Spleen (tissue), 11 donors: ENCODE measurements around the gene TMEM120A. TPM values are rescaled to one million over a fixed set of nuclear protein-coding genes. Genes with fewer than 3 reads are reported as not detected.

Experiments
- DNase-seq: peaks from one replicate; pipeline ENCODE4 v3.0.0-alpha.2; 2020
- H3K27ac ChIP-seq, 8 donors: fragments of 200-600 bp; sonication (generic) in 7 of 8; 1 replicate in 4 of 8; 2 replicates in 4 of 8; pipeline versions ENCODE4 v1.5.0 to v1.8.0; 2016 to 2021; ENCODE audit warnings: inconsistent platforms in 4 of 8, mild to moderate bottlenecking in 4 of 8, moderate library complexity in 1 of 8
- H3K27me3 ChIP-seq, 7 donors: fragments of 200-600 bp; sonication (generic) in 6 of 7; replicated peaks in 1 of 7; 1 replicate in 4 of 7; 2 replicates in 3 of 7; pipeline versions ENCODE4 v1.5.0 to v1.8.0; 2016 to 2021; ENCODE audit warnings: inconsistent platforms in 3 of 7, mild to moderate bottlenecking in 1 of 7
- H3K36me3 ChIP-seq, 6 donors: fragments of 200-600 bp; sonication (generic) in 5 of 6; 1 replicate in 4 of 6; 2 replicates in 2 of 6; pipeline versions ENCODE4 v1.5.0 to v1.8.0; 2016 to 2021; ENCODE audit warnings: inconsistent platforms in 2 of 6
- H3K4me1 ChIP-seq, 6 donors: fragments of 200-600 bp; sonication (generic) in 5 of 6; 1 replicate in 3 of 6; 2 replicates in 3 of 6; pipeline versions ENCODE4 v1.5.0 to v1.8.0; 2016 to 2021; ENCODE audit warnings: inconsistent platforms in 3 of 6
- H3K4me3 ChIP-seq, 8 donors: fragments of 200-600 bp; sonication (generic) in 7 of 8; 1 replicate in 4 of 8; 2 replicates in 4 of 8; pipeline versions ENCODE4 v1.5.0 to v1.8.0; 2016 to 2021; ENCODE audit warnings: inconsistent platforms in 4 of 8, mild to moderate bottlenecking in 4 of 8, moderate library complexity in 2 of 8
- H3K9me3 ChIP-seq, 8 donors: fragments of 200-600 bp; sonication (generic) in 7 of 8; 1 replicate in 4 of 8; 2 replicates in 4 of 8; pipeline versions ENCODE4 v1.5.0 to v1.8.0; 2016 to 2021; ENCODE audit warnings: inconsistent platforms in 4 of 8
- POLR2A ChIP-seq, 3 donors: fragments of 450-650 bp; IDR thresholded peaks; one replicate each; pipeline ENCODE4 v1.5.1; 2017; ENCODE audit warnings: antibody characterized with exemption in 3 of 3, mild to moderate bottlenecking in 1 of 3
- POLR2AphosphoS5 ChIP-seq, 3 donors: sonication (generic); formaldehyde crosslinking; IDR thresholded peaks; one replicate each; pipeline ENCODE4 v1.5.1; 2017; ENCODE audit warnings: antibody characterized with exemption in 3 of 3
- WGBS, 5 donors: extraction: QIAGEN DNeasy Blood & Tissue Kit in 3 of 5; methylation state at CpG; one replicate each; pipeline versions ENCODE4 v1.1.5 to v1.1.7; 2013 to 2018; 5-methylcytosine and 5-hydroxymethylcytosine counted together
- intact Hi-C: fragments of 100-400 bp; cut with DNase I; formaldehyde crosslinking; loops from one replicate; pipeline ENCODE4 v1.15.0; 2023; ENCODE audit warnings: low total_unique reads
- polyA plus RNA-seq, 3 donors: library from polyadenylated mRNA; stranded (reverse); fragments of 200-250 nt; gene quantifications; one replicate each; pipeline ENCODE4 v1.2.1, GENCODE V29; 2013
- total RNA-seq, 7 donors: library from RNA; depleted of rRNA in 3 of 7; stranded (reverse); fragments of >200 nt in 3 of 7; fragmentation: NEBNext Ultra II Directional in 4 of 7; extraction: Animal tissue kit (Norgen Biotek cat#: 25700) in 4 of 7; gene quantifications; one replicate each; pipeline versions ENCODE4 v1.1.0 to v1.2.1, GENCODE V29; 2016 to 2021
- TF ChIP-seq, protein P1 (sequence below), 11 experiments: fragments of 200-600 bp in 7 of 11; fragments of 450-650 bp in 4 of 11; sonication (generic) in 4 of 11; IDR thresholded peaks in 8 of 11; conservative IDR thresholded peaks in 3 of 11; 1 replicate in 7 of 11; 2 replicates in 4 of 11; pipeline versions ENCODE4 v1.4.0 to v1.8.0; 2016 to 2021; ENCODE audit warnings: antibody characterized with exemption in 11 of 11, inconsistent platforms in 4 of 11, mild to moderate bottlenecking in 1 of 11
- donor health status: healthy with polysubstance abuse.
- donor health status: DM: no; HTN: no; CAD: no; lungs with moderate emphysema.
- donor health status: DM: no; HTN: no; CAD: no.
- donor health status: Bipolar disorder and iron deficiency.
- donor health status: healthy.
- donor health status: DM: no; HTN: no; CAD: no.
- donor health status: DM: yes; HTN: yes; CAD: no.

TMEM120A gene
- total and polyA plus RNA-seq, 10 donors = 24.9 to 66.2 (median 46.6) TPM

DNA sequence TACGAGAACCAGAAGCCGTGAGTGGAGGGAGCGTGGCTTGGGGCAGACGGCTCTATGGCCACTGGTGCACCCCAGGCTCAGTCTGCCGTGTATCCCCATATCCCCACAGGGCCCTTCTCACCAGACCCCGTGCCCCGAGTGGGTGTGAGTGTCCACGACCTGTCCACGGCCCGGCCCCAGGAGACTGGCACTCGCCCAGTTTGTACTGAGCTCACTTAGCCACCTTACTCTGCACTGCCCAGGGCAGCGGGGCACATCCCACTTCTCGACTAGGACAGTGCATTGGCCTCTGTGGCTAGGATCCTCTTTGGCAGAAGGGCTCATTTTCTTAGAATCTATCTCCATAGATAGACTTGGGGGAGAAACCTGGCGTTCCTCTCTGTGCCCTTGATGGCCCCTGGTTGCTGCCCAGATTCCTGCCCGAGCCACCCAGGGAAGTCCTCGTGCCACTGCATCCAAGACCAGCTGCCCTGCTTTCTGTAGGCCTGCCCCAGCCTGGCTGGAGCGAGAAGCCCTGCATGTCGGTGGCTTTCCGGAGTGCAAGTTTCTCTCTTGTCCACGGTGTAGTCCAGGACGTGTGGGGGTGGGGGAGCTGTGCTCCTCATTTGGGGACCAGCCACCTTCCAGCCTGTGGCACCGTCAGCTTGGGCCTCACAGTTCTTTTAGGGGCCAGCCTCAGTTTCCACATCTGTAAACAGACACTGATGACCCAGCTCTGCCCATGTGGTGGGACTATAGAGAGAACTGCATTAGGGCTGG, 11.9 kb downstream of the TMEM120A start:
- H3K4me3 ChIP-seq = no peak overlapping the region
- H3K9me3 ChIP-seq = no peaks in the 10 kb centered on the region
- H3K27me3 ChIP-seq = no peaks in the 10 kb centered on the region
- intact Hi-C loops = no loop called here
- peaks cover 5 to 100% (median 80%) of the 10 kb centered on the region in 6 donors for H3K36me3 ChIP-seq
- WGBS, 5 donors = 89 to 95% (median 91%) methylated on average over 13 to 22 of the region's 22 CpGs
- peak; percentile 56 for DNase-seq
- H3K27ac ChIP-seq = no peak overlapping the region
- TF ChIP-seq, protein P1, sequence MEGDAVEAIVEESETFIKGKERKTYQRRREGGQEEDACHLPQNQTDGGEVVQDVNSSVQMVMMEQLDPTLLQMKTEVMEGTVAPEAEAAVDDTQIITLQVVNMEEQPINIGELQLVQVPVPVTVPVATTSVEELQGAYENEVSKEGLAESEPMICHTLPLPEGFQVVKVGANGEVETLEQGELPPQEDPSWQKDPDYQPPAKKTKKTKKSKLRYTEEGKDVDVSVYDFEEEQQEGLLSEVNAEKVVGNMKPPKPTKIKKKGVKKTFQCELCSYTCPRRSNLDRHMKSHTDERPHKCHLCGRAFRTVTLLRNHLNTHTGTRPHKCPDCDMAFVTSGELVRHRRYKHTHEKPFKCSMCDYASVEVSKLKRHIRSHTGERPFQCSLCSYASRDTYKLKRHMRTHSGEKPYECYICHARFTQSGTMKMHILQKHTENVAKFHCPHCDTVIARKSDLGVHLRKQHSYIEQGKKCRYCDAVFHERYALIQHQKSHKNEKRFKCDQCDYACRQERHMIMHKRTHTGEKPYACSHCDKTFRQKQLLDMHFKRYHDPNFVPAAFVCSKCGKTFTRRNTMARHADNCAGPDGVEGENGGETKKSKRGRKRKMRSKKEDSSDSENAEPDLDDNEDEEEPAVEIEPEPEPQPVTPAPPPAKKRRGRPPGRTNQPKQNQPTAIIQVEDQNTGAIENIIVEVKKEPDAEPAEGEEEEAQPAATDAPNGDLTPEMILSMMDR (IDR thresholded peaks at IDR 0.05 in 8 of 11, conservative IDR thresholded peaks at IDR 0.05 in 3 of 11) = no peak
- TF ChIP-seq POLR2A (IDR thresholded peaks at IDR 0.05) = no peak
- peak in 2 of 3 donors; percentile 3 to 63 for TF ChIP-seq POLR2AphosphoS5 (IDR thresholded peaks at IDR 0.05)
- H3K4me1 ChIP-seq = peaks cover 0 to 42% (median 21%) of the 10 kb centered on the region in 6 donors

DNA sequence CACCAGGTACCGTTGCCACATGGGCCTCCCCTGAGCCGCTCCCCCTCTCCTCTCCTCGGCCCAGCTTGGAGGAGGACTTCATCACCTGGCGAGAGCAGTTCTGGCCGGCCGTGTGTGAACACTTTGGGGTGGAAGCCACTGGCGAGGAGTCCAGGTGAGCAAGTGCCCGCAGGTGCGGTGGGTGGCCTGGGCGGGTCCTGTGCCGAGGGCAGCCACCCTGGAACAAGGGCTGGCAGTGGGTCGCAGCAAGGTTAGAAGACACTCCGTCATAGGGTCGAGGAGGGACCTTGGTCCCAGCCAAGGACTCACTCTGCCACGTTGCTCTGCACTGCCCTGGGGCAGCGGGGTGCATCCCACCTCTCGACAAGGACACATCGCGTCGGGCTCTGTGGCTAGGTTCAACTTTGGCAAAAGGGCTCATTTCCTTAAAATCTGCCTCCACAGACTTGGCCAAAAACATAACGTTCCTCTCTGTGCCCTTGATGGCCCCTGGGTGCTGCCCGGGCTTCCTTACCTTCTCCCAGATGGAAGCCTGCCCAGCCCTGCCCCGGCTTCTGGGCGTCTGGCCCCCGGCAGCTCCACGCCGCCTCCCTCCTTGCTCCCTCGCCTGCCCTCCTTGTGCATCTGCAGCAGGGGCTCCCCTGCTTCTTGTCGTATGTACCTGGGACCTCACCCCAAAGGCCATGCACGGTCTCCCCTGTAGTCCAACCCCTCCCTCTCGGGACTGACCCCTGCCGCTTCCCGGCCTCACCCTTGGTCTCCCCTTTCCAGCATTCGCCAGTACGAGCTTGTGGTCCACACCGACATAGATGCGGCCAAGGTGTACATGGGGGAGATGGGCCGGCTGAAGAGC, 12.7 kb downstream of the TMEM120A start:
- Histone ChIP-seq H3K27me3 (no peaks in the 10 kb centered on the region), H3K4me1 (peaks cover 0 to 41% (median 21%) of the 10 kb centered on the region in 6 donors), H3K4me3 (no peak overlapping the region), H3K27ac (peak overlapping the region in 1 of 8 donors; percentile 70), H3K36me3 (peaks cover 4 to 100% (median 76%) of the 10 kb centered on the region in 6 donors), H3K9me3 (no peaks in the 10 kb centered on the region)
- peak; percentile 8 to 52 (median 8) for TF ChIP-seq POLR2AphosphoS5 (IDR thresholded peaks at IDR 0.05)
- TF ChIP-seq POLR2A (IDR thresholded peaks at IDR 0.05) = no peak
- peak; percentile 73 for DNase-seq
- WGBS, 5 donors = 83 to 90% (median 86%) methylated on average over 34 to 38 of the region's 38 CpGs
- intact Hi-C loops = no loop called here

DNA sequence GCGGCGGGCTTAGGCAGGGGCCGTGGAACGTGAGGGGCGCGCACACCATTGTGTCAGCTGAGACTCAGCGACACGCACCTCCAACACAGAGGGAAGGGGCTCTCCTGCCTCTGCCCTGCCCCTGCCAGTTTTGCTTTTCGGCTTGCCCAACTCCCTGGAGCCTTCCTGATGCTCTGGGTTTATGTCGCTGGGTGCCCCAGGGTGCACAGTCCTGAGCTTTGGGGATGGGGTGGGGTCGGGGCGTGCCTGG, 13.3 kb downstream of the TMEM120A start:
- H3K36me3 ChIP-seq = peaks cover 0 to 99% (median 70%) of the 10 kb centered on the region in 6 donors
- no peak for DNase-seq
- no peaks in the 10 kb centered on the region for H3K9me3 ChIP-seq
- TF ChIP-seq POLR2A (IDR thresholded peaks at IDR 0.05) (no peak), POLR2AphosphoS5 (IDR thresholded peaks at IDR 0.05) (no peak)
- TF ChIP-seq, protein P1 (IDR thresholded peaks at IDR 0.05 in 8 of 11, conservative IDR thresholded peaks at IDR 0.05 in 3 of 11) = no peak
- 83 to 94% (median 86%) methylated on average over 10 to 12 of the region's 12 CpGs for WGBS, 5 donors
- peaks cover 0 to 41% (median 21%) of the 10 kb centered on the region in 6 donors for H3K4me1 ChIP-seq
- no peaks in the 10 kb centered on the region for H3K27me3 ChIP-seq
- intact Hi-C loops = no loop called here
- H3K4me3 ChIP-seq = no peak overlapping the region
- H3K27ac ChIP-seq = peak overlapping the region in 1 of 8 donors; percentile 70

DNA sequence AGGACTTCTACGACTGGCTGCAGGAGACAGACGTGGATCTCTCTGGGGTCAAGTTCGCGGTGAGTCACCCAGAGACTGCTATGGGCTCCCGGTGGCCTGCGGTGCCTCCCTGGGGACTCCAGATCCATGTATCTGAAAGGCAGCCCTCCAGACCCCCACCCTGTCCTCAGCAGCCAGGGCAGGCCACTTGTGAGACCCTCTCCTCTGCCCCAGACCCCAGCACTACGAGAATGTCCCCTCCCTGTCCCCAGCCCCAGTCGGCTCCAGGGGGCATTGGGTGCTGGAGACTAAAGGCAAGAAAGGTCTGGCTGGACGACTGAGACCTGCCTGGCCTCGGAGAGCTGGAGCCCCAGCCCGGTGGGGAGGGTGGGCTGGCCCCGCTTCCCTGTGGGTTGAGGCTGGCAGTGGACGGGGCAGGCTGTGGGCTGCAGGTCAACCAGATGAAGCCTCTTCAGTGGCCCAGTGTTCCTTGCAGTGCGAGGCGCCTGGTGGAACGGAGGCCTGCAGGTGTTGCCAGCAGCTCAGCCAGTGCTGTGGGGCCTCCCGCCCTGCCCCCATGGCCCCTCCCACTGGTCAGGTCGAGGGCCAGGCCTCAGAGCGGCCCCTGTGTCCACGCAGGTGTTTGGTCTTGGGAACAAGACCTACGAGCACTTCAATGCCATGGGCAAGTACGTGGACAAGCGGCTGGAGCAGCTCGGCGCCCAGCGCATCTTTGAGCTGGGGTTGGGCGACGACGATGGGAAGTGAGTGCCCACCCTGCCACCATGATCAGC, 13.8 kb downstream of the TMEM120A start:
- intact Hi-C loops = no loop called here
- H3K9me3 ChIP-seq = no peaks in the 10 kb centered on the region
- 82 to 94% (median 88%) methylated on average over 20 to 29 of the region's 29 CpGs for WGBS, 5 donors
- H3K4me1 ChIP-seq = peaks cover 0 to 38% (median 19%) of the 10 kb centered on the region in 6 donors
- peak; percentile 74 for DNase-seq
- H3K4me3 ChIP-seq = no peak overlapping the region
- H3K27me3 ChIP-seq = no peaks in the 10 kb centered on the region
- TF ChIP-seq POLR2AphosphoS5 (IDR thresholded peaks at IDR 0.05) = peak in 2 of 3 donors; percentile 9 to 57
- TF ChIP-seq, protein P1 (IDR thresholded peaks at IDR 0.05 in 8 of 11, conservative IDR thresholded peaks at IDR 0.05 in 3 of 11) = no peak
- peaks cover 0 to 99% (median 65%) of the 10 kb centered on the region in 6 donors for H3K36me3 ChIP-seq
- peak overlapping the region in 5 of 8 donors; percentile 47 to 75 (median 69) for H3K27ac ChIP-seq
